ENCODE results near the gene DEDD. TPM values are rescaled to one million over a fixed set of nuclear protein-coding genes. Genes with fewer than 3 reads are reported as not detected.

DEDD gene
- total RNA-seq, 2 experiments from 2014 or later: 21.1 to 41.9 TPM

DNA sequence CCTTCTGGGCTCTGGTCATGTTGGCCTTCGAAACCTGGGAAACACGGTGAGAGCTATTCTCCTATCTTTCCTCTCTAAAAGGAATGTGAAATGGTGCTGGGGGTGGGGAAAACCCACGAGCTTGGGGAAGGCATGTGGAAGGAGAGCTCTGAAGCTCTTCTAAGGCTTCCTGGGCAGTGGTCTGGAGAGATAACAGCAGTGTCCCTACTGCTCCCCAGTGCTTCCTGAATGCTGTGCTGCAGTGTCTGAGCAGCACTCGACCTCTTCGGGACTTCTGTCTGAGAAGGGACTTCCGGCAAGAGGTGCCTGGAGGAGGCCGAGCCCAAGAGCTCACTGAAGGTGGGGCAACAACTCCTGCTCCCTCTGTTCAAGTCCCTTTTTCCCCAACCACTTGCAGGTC lies 29.6 kb upstream of the DEDD start:
- peaks cover 4% of the 10 kb centered on the region; the same call in 1 of the 2 replicates for H3K79me2 ChIP-seq (ENCODE audit: insufficient read depth, low read depth, low read length)
- peaks cover 40% of the 10 kb centered on the region; the same call in 1 of the 2 replicates for H3K36me3 ChIP-seq (ENCODE audit: insufficient read depth, low read length)
- H3K4me3 ChIP-seq (ENCODE audit: low read depth, low read length, poor library complexity, severe bottlenecking): no peak overlapping the region
- peaks cover 27% of the 10 kb centered on the region for H3K4me1 ChIP-seq (ENCODE audit: insufficient read depth, low read length, poor library complexity, severe bottlenecking)
- DNase-seq (ENCODE audit: low spot score): no peak
- BruUV-seq (replicated peaks): no TSS peak
- no peak overlapping the region for H3K27ac ChIP-seq (ENCODE audit: low read depth, low read length, poor library complexity, severe bottlenecking)
- no peak overlapping the region for H3K4me2 ChIP-seq (ENCODE audit: low read length)
- H2AFZ ChIP-seq (ENCODE audit: low read length): no peak overlapping the region
- ChIA-PET POLR2A (interaction anchor here (0.6 kb wide), 1 partner anchor 32 kb away, joined by 3 read pairs; no protein-coding TSS in a partner anchor), CTCF (ENCODE audit: unreplicated experiment) (no interaction called here)
- no peaks in the 10 kb centered on the region for H3K9me2 ChIP-seq (ENCODE audit: insufficient read depth, low read length)
- intact Hi-C loops (cut with micrococcal nuclease; ENCODE audit: unreplicated experiment): no loop called here
- TF ChIP-seq, protein P1, sequence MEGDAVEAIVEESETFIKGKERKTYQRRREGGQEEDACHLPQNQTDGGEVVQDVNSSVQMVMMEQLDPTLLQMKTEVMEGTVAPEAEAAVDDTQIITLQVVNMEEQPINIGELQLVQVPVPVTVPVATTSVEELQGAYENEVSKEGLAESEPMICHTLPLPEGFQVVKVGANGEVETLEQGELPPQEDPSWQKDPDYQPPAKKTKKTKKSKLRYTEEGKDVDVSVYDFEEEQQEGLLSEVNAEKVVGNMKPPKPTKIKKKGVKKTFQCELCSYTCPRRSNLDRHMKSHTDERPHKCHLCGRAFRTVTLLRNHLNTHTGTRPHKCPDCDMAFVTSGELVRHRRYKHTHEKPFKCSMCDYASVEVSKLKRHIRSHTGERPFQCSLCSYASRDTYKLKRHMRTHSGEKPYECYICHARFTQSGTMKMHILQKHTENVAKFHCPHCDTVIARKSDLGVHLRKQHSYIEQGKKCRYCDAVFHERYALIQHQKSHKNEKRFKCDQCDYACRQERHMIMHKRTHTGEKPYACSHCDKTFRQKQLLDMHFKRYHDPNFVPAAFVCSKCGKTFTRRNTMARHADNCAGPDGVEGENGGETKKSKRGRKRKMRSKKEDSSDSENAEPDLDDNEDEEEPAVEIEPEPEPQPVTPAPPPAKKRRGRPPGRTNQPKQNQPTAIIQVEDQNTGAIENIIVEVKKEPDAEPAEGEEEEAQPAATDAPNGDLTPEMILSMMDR (conservative IDR thresholded peaks at IDR 0.05; ENCODE audit: low read length): no peak
- no peak for TF ChIP-seq EZH2phosphoT487 (IDR thresholded peaks at IDR 0.05; ENCODE audit: borderline replicate concordance, low read depth, low read length)
- no peaks in the 10 kb centered on the region for H4K20me1 ChIP-seq (ENCODE audit: insufficient read depth, low read length)
- H3K9me3 ChIP-seq (ENCODE audit: low read length): no peaks in the 10 kb centered on the region

DNA sequence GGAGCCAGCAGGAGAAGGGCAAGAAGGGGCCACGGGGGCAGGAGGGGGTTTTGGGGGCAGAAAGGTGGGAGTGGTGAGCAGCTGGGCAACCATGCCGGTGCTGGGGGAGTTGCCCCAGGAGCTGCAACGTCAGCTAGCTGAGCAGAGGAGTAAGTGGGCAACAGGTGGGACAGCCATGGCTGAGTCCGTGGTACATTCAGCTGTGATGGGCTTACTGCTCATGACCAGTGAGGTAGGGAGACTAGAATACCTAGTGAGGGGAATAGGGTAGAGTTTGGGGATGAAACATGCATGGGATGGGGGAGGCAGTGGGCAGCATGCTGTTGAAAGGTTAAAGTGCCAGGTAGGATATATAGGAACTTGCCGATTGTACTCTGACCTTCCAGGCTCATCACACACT lies 29.2 kb upstream of the DEDD start:
- DNase-seq (ENCODE audit: low spot score): no peak
- no TSS peak for BruUV-seq (replicated peaks)
- Histone ChIP-seq H3K79me2 (ENCODE audit: insufficient read depth, low read depth, low read length) (peaks cover 4% of the 10 kb centered on the region; the same call in 1 of the 2 replicates), H3K9me2 (ENCODE audit: insufficient read depth, low read length) (no peaks in the 10 kb centered on the region), H3K36me3 (ENCODE audit: insufficient read depth, low read length) (peaks cover 40% of the 10 kb centered on the region; the same call in 1 of the 2 replicates), H3K27ac (ENCODE audit: low read depth, low read length, poor library complexity, severe bottlenecking) (no peak overlapping the region), H3K4me3 (ENCODE audit: low read depth, low read length, poor library complexity, severe bottlenecking) (no peak overlapping the region), H3K4me2 (ENCODE audit: low read length) (no peak overlapping the region), H3K4me1 (ENCODE audit: insufficient read depth, low read length, poor library complexity, severe bottlenecking) (peaks cover 25% of the 10 kb centered on the region), H2AFZ (ENCODE audit: low read length) (no peak overlapping the region), H3K9me3 (ENCODE audit: low read length) (no peaks in the 10 kb centered on the region), H4K20me1 (ENCODE audit: insufficient read depth, low read length) (no peaks in the 10 kb centered on the region)
- ChIA-PET CTCF (ENCODE audit: unreplicated experiment) (no interaction called here), POLR2A (interaction anchor here (0.6 kb wide), 1 partner anchor 32 kb away, joined by 3 read pairs; no protein-coding TSS in a partner anchor)
- intact Hi-C loops (cut with micrococcal nuclease; ENCODE audit: unreplicated experiment): no loop called here
- TF ChIP-seq EZH2phosphoT487 (IDR thresholded peaks at IDR 0.05; ENCODE audit: borderline replicate concordance, low read depth, low read length): no peak
- TF ChIP-seq, protein P1 (conservative IDR thresholded peaks at IDR 0.05; ENCODE audit: low read length): no peak

DNA sequence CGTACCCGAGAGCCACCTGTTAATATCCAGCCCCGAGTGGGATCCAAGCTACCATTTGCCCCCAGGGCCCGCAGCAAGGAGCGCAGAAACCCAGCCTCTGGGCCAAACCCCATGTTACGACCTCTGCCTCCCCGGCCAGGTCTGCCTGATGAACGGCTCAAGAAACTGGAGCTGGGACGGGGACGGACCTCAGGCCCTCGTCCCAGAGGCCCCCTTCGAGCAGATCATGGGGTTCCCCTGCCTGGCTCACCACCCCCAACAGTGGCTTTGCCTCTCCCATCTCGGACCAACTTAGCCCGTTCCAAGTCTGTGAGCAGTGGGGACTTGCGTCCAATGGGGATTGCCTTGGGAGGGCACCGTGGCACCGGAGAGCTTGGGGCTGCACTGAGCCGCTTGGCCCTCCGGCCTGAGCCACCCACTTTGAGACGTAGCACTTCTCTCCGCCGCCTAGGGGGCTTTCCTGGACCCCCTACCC lies 28.2 kb upstream of the DEDD start:
- Histone ChIP-seq H3K4me2 (ENCODE audit: low read length) (peak overlapping the region; percentile 85; the same call in 1 of the 2 replicates), H3K36me3 (ENCODE audit: insufficient read depth, low read length) (peaks cover 40% of the 10 kb centered on the region; the same call in 1 of the 2 replicates), H3K9me2 (ENCODE audit: insufficient read depth, low read length) (no peaks in the 10 kb centered on the region), H3K79me2 (ENCODE audit: insufficient read depth, low read depth, low read length) (peaks cover 6% of the 10 kb centered on the region; the same call in 1 of the 2 replicates), H3K4me3 (ENCODE audit: low read depth, low read length, poor library complexity, severe bottlenecking) (no peak overlapping the region), H4K20me1 (ENCODE audit: insufficient read depth, low read length) (no peaks in the 10 kb centered on the region), H2AFZ (ENCODE audit: low read length) (no peak overlapping the region), H3K4me1 (ENCODE audit: insufficient read depth, low read length, poor library complexity, severe bottlenecking) (peaks cover 25% of the 10 kb centered on the region), H3K9me3 (ENCODE audit: low read length) (no peaks in the 10 kb centered on the region), H3K27ac (ENCODE audit: low read depth, low read length, poor library complexity, severe bottlenecking) (no peak overlapping the region)
- ChIA-PET CTCF (ENCODE audit: unreplicated experiment) (no interaction called here), POLR2A (no interaction called here)
- no peak for DNase-seq (ENCODE audit: low spot score)
- no peak for TF ChIP-seq EZH2phosphoT487 (IDR thresholded peaks at IDR 0.05; ENCODE audit: borderline replicate concordance, low read depth, low read length)
- TF ChIP-seq, protein P1 (conservative IDR thresholded peaks at IDR 0.05; ENCODE audit: low read length): no peak
- intact Hi-C loops (cut with micrococcal nuclease; ENCODE audit: unreplicated experiment): no loop called here
- BruUV-seq (replicated peaks): no TSS peak
